B cell (primary cell): ENCODE measurements around the gene SPEM2.
"Not testable (repeated sequence)": the region's sequence is repeated elsewhere in the genome, so short reads cannot be mapped to it uniquely, and the experiment has no call there.

Experiments
- CTCF ChIP-seq: fragments of 200-600 bp; IDR thresholded peaks from one replicate; pipeline ENCODE4 v1.8.0; 2022; ENCODE audit warnings: antibody characterized with exemption, mild to moderate bottlenecking
- EZH2 ChIP-seq: IDR thresholded peaks from 2 replicates; pipeline ENCODE4 v1.6.1; 2012; ENCODE audit warnings: borderline replicate concordance, low read depth, mild to moderate bottlenecking, moderate library complexity, low read length; ENCODE audit not compliant: insufficient read depth, poor library complexity, severe bottlenecking

GRCh38 chr17:7474767-7475166 lies 49.4 kb downstream of the SPEM2 start:
- TF ChIP-seq CTCF, EZH2: not testable (repeated sequence)
